ENCODE data around the gene PIGV. TPM values are rescaled to one million over a fixed set of nuclear protein-coding genes. Genes with fewer than 3 reads are reported as not detected.
A peak's percentile ranks its signal among the peaks of the same experiment; 100 is the strongest.

Gene PIGV
- total RNA-seq, 1 experiment from 2014 or later: 7.5 TPM

DNA sequence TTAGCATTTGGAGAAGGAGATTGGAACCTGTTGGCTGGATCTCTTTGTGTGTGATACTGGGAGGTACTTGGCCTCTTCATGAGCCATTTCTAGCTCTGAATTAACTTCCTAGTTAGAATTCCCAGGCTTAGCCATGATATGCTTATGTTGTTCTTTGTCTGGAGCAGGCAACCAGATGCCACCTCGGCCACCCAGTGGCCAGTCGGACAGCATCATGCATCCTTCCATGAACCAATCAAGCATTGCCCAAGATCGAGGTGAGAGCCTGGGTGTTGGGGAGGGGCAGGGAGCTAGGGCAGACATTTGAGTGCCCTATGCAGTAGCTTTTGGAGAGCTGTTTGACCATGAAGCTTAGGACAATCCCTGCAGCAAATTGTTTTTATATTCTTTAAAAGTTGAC is 26.5 kb upstream of the PIGV start:
- no peak overlapping the region for H2BK12ac ChIP-seq (ENCODE audit: insufficient read length, low read depth, low read length)
- no peak overlapping the region for H3K18ac ChIP-seq (ENCODE audit: insufficient read length, low read depth, low read length)
- no peak overlapping the region for H3K9ac ChIP-seq (ENCODE audit: extremely low read depth, insufficient read length, low read length)

More for the DNA sequence above, 26.5 kb upstream of the PIGV start:
- Histone ChIP-seq H3K27ac (ENCODE audit: insufficient read length, low read depth, low read length) (no peak overlapping the region), H3K56ac (ENCODE audit: insufficient read length, low read depth, low read length) (no peak overlapping the region), H2BK5ac (ENCODE audit: insufficient read length, low read length) (no peak overlapping the region), H4K5ac (ENCODE audit: insufficient read length, low read depth, low read length) (no peak overlapping the region), H3K23me2 (ENCODE audit: insufficient read length, low read depth, low read length, poor library complexity, severe bottlenecking) (no peaks in the 10 kb centered on the region), H3K4me2 (ENCODE audit: insufficient read depth, insufficient read length, low read length) (no peak overlapping the region), H3K27me3 (ENCODE audit: insufficient read depth, low read length) (no peaks in the 10 kb centered on the region), H4K20me1 (ENCODE audit: control insufficient read depth, insufficient read depth, insufficient read length) (no peaks in the 10 kb centered on the region), H3K9me3 (ENCODE audit: control insufficient read depth, low read depth, low read length) (no peaks in the 10 kb centered on the region), H4K91ac (ENCODE audit: insufficient read length, low read depth, low read length) (no peak overlapping the region), H4K8ac (replicated peaks; ENCODE audit: insufficient read length, low read depth, low read length) (no peak overlapping the region), H3K79me1 (ENCODE audit: insufficient read depth, low read depth, low read length, poor library complexity, severe bottlenecking) (no peaks in the 10 kb centered on the region), H3K4ac (ENCODE audit: low read depth, low read length) (no peak overlapping the region), H3K79me2 (ENCODE audit: insufficient read depth, low read length) (no peaks in the 10 kb centered on the region), H3K14ac (ENCODE audit: insufficient read depth, low read length) (no peak overlapping the region), H3T11ph (ENCODE audit: low read length) (no peak overlapping the region), H2AFZ (ENCODE audit: low read length) (no peak overlapping the region), H3K4me1 (ENCODE audit: insufficient read depth, low read length) (no peaks in the 10 kb centered on the region), H2BK120ac (ENCODE audit: low read depth, low read length, poor library complexity, severe bottlenecking) (no peak overlapping the region), H2AK5ac (ENCODE audit: insufficient read length, low read length) (no peak overlapping the region), H2BK20ac (ENCODE audit: low read depth, low read length, poor library complexity, severe bottlenecking) (no peak overlapping the region), H2BK15ac (ENCODE audit: low read depth, low read length) (no peak overlapping the region), H3K23ac (ENCODE audit: insufficient read length, low read depth, low read length) (no peak overlapping the region)
- Mint-ChIP-seq H3K27ac (peak overlapping the region in 2 of 3 experiments; percentile 7 to 43; a peak in 1 of 7 replicates), H3K4me3 (no peak overlapping the region), H3K4me1 (peaks cover 0 to 4% of the 10 kb centered on the region in 2 experiments; a peak in 2 of 4 replicates), H3K9me3 (no peaks in the 10 kb centered on the region), H3K27me3 (ENCODE audit: low read depth) (no peaks in the 10 kb centered on the region; the same call in 1 of the 2 replicates), H3K36me3 (ENCODE audit: insufficient read depth in 1 of 3, low read depth in 3 of 3) (peaks cover 38 to 74% (median 65%) of the 10 kb centered on the region in 3 experiments)
- WGBS (ENCODE audit: extremely low coverage, insufficient read length, low lambda C conversion rate): no CpG with 5 or more reads among the region's 3 CpGs
- TF ChIP-seq, protein P1, sequence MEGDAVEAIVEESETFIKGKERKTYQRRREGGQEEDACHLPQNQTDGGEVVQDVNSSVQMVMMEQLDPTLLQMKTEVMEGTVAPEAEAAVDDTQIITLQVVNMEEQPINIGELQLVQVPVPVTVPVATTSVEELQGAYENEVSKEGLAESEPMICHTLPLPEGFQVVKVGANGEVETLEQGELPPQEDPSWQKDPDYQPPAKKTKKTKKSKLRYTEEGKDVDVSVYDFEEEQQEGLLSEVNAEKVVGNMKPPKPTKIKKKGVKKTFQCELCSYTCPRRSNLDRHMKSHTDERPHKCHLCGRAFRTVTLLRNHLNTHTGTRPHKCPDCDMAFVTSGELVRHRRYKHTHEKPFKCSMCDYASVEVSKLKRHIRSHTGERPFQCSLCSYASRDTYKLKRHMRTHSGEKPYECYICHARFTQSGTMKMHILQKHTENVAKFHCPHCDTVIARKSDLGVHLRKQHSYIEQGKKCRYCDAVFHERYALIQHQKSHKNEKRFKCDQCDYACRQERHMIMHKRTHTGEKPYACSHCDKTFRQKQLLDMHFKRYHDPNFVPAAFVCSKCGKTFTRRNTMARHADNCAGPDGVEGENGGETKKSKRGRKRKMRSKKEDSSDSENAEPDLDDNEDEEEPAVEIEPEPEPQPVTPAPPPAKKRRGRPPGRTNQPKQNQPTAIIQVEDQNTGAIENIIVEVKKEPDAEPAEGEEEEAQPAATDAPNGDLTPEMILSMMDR (conservative IDR thresholded peaks at IDR 0.05): peak; percentile 35; the same call in 2 of the 3 replicates
- DNase-seq: no peak
